ENCODE data around the gene TEPSIN. TPM values are rescaled to one million over a fixed set of nuclear protein-coding genes. Genes with fewer than 3 reads are reported as not detected.
A peak's percentile ranks its signal among the peaks of the same experiment; 100 is the strongest.

TEPSIN gene
- total and polyA plus RNA-seq, 2 of the 13 experiments (the other 11 are each of a cell fraction or from before 2014, with no cell fraction given) = 16.1 to 18.8 TPM

DNA sequence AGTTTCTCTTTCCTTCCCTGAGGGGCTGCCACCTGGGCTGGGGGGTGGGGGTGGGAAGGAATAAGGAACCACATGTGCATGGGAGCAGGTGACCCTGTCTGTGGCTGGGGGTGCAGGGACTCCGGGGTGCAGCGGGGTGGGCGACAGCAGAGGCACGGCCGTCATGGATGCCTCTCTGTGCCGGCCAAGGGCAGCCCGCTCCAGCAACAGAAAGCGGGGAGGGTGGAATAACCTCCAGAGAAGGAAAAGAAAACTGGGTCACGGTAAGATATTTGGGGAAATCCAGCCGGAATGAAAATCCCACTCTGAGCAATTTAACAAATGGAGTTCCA is 4.4 kb upstream of the TEPSIN start:
- DNase-seq (ENCODE audit: low spot score) (no peak), ATAC-seq (no peak), FAIRE-seq (no peak)
- in situ Hi-C loops (cut with HindIII; ENCODE audit: extremely low pct_ligation_motif_present, low pct_unique_long_range_greater_than_20kb) (no loop called here), intact Hi-C loops (cut with micrococcal nuclease; ENCODE audit: unreplicated experiment) (no loop called here)
- TF ChIP-seq POLR2G (IDR thresholded peaks at IDR 0.05; ENCODE audit: low read depth, low read length) (peak; percentile 7; the same call in 1 of the 2 replicates), POLR2A (IDR thresholded peaks at IDR 0.05; ENCODE audit: insufficient read depth in 1 of 2, low read depth in 2 of 2, low read length in 2 of 2) (peak in 1 of 2 experiments; percentile 31; a peak in 1 of 4 replicates), DNMT1 (CRISPR knock-in tag; IDR thresholded peaks at IDR 0.05) (no peak), ZKSCAN8 (CRISPR knock-in tag; IDR thresholded peaks at IDR 0.05; ENCODE audit: borderline replicate concordance) (no peak), AGO2 (optimal IDR thresholded peaks at IDR 0.05; ENCODE audit: low read depth, low read length) (peak; percentile 4), SETDB1 (CRISPR knock-in tag; IDR thresholded peaks at IDR 0.05; ENCODE audit: borderline replicate concordance) (no peak)
- H3K36me3 ChIP-seq (replicated peaks in 1 of 2; ENCODE audit: control insufficient read depth in 1 of 2, insufficient read depth in 2 of 2, low read length in 2 of 2) = peaks cover 4 to 6% of the 10 kb centered on the region in 2 experiments; a peak in 1 of 5 replicates
- H3K27ac ChIP-seq (ENCODE audit: extremely low read length, insufficient read depth, low read length) = no peak overlapping the region
- H3K4me3 ChIP-seq (replicated peaks in 1 of 3; ENCODE audit: insufficient read depth in 1 of 3, low read depth in 2 of 3, low read length in 3 of 3) = no peak overlapping the region
- H3K4me1 ChIP-seq (ENCODE audit: insufficient read depth, low read length) = peaks cover 35% of the 10 kb centered on the region
- H3K4me2 ChIP-seq (ENCODE audit: low read depth, low read length) = no peak overlapping the region
- H4K20me1 ChIP-seq (ENCODE audit: insufficient read depth, low read length) = peaks cover 4% of the 10 kb centered on the region; the same call in 1 of the 2 replicates
- no peak overlapping the region for H3K9ac ChIP-seq (ENCODE audit: insufficient read depth, low read depth, low read length)
- POLR2A ChIA-PET = no interaction called here
- no peaks in the 10 kb centered on the region for H3K9me3 ChIP-seq (ENCODE audit: low read length)
- peaks cover 25% of the 10 kb centered on the region for H3K79me2 ChIP-seq (ENCODE audit: insufficient read depth, low read length)
- 95% methylated on average over 10 of the region's 10 CpGs for WGBS (ENCODE audit: low lambda C conversion rate)
- H2AFZ ChIP-seq (ENCODE audit: low read length) = no peak overlapping the region
- CTCF ChIA-PET (ENCODE audit: low intra/inter-chr PET ratio, low total read pairs) = no interaction called here
- BruUV-seq (replicated peaks) = no TSS peak
- H3K27me3 ChIP-seq (ENCODE audit: control insufficient read depth in 1 of 2, insufficient read depth in 2 of 2, low read length in 2 of 2) = no peaks in the 10 kb centered on the region; a peak in 1 of 5 replicates

DNA sequence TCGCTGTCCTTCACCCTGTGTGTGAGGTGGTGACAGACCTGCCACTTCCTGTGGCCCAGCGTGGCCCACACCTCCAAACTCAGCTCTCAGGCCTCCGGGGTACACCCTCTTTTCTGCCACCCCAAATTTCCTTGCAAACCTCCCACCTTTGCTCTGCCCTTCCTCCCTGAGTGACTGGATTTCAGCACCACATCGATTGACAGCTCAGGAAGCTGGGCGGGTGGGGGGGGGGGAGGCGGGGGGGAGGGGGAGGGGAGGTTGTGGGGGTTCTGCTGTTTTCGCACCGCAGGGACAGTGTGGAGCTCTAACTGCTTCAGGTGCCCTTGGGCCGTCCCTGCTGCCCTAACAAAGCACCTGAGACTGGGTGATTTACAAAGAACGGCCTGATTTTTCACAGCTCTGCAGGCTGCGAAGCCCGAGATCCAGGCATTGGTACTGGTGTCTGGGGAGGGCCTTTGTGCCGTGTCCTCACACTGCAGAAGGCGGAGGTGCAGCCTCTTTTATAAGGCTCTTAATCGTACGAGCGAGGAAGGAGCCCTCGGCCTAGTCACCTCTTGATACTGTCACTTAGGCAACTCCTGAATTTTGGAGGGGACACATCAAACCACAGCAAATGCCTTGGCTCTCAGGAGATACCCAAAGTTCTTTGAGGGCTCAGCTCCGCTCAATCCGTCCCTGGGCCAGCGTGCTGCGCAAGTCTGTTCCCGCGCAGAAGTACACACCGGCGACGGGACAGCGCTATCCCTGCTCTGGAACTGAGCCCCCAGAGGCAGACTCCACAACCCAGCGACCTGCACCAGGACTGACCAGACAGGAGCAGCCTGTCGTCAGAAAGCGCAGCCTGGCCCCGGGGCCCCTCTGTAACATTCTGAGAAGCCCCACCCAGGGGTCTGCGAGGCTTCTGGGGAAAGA is 3.8 kb upstream of the TEPSIN start:
- H3K4me3 ChIP-seq (replicated peaks in 1 of 3; ENCODE audit: insufficient read depth in 1 of 3, low read depth in 2 of 3, low read length in 3 of 3) = no peak overlapping the region
- 89% methylated on average over 33 of the region's 33 CpGs for WGBS (ENCODE audit: low lambda C conversion rate)
- POLR2A ChIA-PET = interaction anchor here (1.3 kb wide), 1 partner anchor 20 kb away, joined by 6 read pairs; the partner anchor contains the start of gene CEP131
- peaks cover 4 to 6% of the 10 kb centered on the region in 2 experiments; a peak in 1 of 5 replicates for H3K36me3 ChIP-seq (replicated peaks in 1 of 2; ENCODE audit: control insufficient read depth in 1 of 2, insufficient read depth in 2 of 2, low read length in 2 of 2)
- FAIRE-seq = no peak
- peaks cover 40% of the 10 kb centered on the region for H3K4me1 ChIP-seq (ENCODE audit: insufficient read depth, low read length)
- no peaks in the 10 kb centered on the region; a peak in 1 of 5 replicates for H3K27me3 ChIP-seq (ENCODE audit: control insufficient read depth in 1 of 2, insufficient read depth in 2 of 2, low read length in 2 of 2)
- TSS peak; percentile 27 for BruUV-seq (replicated peaks)
- CTCF ChIA-PET (ENCODE audit: low intra/inter-chr PET ratio, low total read pairs) = interaction anchor here (2.4 kb wide), 1 partner anchor 100 kb away, joined by 28 read pairs; no protein-coding TSS in a partner anchor
- H4K20me1 ChIP-seq (ENCODE audit: insufficient read depth, low read length) = peaks cover 5% of the 10 kb centered on the region; the same call in 1 of the 2 replicates
- no peak overlapping the region for H3K4me2 ChIP-seq (ENCODE audit: low read depth, low read length)
- no peak overlapping the region for H2AFZ ChIP-seq (ENCODE audit: low read length)
- H3K79me2 ChIP-seq (ENCODE audit: insufficient read depth, low read length) = peaks cover 31% of the 10 kb centered on the region
- no peak for ATAC-seq
- no peak overlapping the region for H3K9ac ChIP-seq (ENCODE audit: insufficient read depth, low read depth, low read length)
- H3K27ac ChIP-seq (ENCODE audit: extremely low read length, insufficient read depth, low read length) = no peak overlapping the region
- no peak for DNase-seq (ENCODE audit: low spot score)
- in situ Hi-C loops (cut with HindIII; ENCODE audit: extremely low pct_ligation_motif_present, low pct_unique_long_range_greater_than_20kb) = no loop called here
- no peaks in the 10 kb centered on the region for H3K9me3 ChIP-seq (ENCODE audit: low read length)
- intact Hi-C loops (cut with micrococcal nuclease; ENCODE audit: unreplicated experiment) = no loop called here
- TF ChIP-seq POLR2A (IDR thresholded peaks at IDR 0.05; ENCODE audit: insufficient read depth in 1 of 2, low read depth in 2 of 2, low read length in 2 of 2) (peak in 1 of 2 experiments; percentile 18; a peak in 2 of 4 replicates), PCBP1 (IDR thresholded peaks at IDR 0.05; ENCODE audit: borderline replicate concordance, low read depth, low read length) (0 out of 2 replicates have a peak, but pooled peaks have one; percentile 28), REST (IDR thresholded peaks at IDR 0.05; ENCODE audit: borderline replicate concordance in 1 of 2, low read depth in 1 of 2, low read length in 2 of 2) (no peak), ARNT (IDR thresholded peaks at IDR 0.05) (no peak), ZBTB46 (CRISPR knock-in tag; IDR thresholded peaks at IDR 0.05; ENCODE audit: borderline replicate concordance) (no peak)
